Lung (tissue), 12 donors: ENCODE results near the gene CDKAL1. TPM values are rescaled to one million over a fixed set of nuclear protein-coding genes. Genes with fewer than 3 reads are reported as not detected.
A peak's percentile ranks its signal among the peaks of the same experiment; 100 is the strongest.

Experiments used
- ATAC-seq: fragments of 200-7000 bp; cut with Tn5 transposase; one replicate; pipeline ENCODE4 v1.9.1; 2020; ENCODE audit warnings: moderate number of reproducible peaks; ENCODE audit not compliant: insufficient read depth, low FRiP score
- DNase-seq, 3 donors: peaks; one replicate each; pipeline ENCODE4 v3.0.0-alpha.2; 2013 to 2017
- H3K27ac ChIP-seq, 2 donors: one replicate each; pipeline ENCODE4 v1.5.1; 2013; ENCODE audit warnings: mild to moderate bottlenecking in 2 of 2, moderate library complexity in 2 of 2, control low read depth in 1 of 2, inconsistent platforms in 1 of 2, low read depth in 1 of 2, low read length in 1 of 2
- H3K27me3 ChIP-seq, 3 donors: one replicate each; pipeline ENCODE4 v1.5.1; 2013; ENCODE audit warnings: low read length in 2 of 3; ENCODE audit not compliant: control insufficient read depth in 3 of 3, insufficient read depth in 3 of 3
- H3K36me3 ChIP-seq, 4 donors: one replicate each; pipeline ENCODE4 v1.5.1; 2013; ENCODE audit warnings: low read length in 4 of 4, mild to moderate bottlenecking in 1 of 4, moderate library complexity in 1 of 4; ENCODE audit not compliant: control insufficient read depth in 4 of 4, insufficient read depth in 4 of 4
- H3K4me1 ChIP-seq, 5 donors: one replicate each; pipeline ENCODE4 v1.5.1; 2013; ENCODE audit warnings: low read length in 5 of 5, mild to moderate bottlenecking in 2 of 5, moderate library complexity in 1 of 5; ENCODE audit not compliant: control insufficient read depth in 5 of 5, insufficient read depth in 5 of 5
- H3K4me3 ChIP-seq: one replicate; pipeline ENCODE4 v1.5.1; 2013; ENCODE audit warnings: mild to moderate bottlenecking, control low read depth, moderate library complexity
- H3K9ac ChIP-seq, 2 donors: one replicate each; pipeline ENCODE4 v1.5.1; 2013; ENCODE audit warnings: low read length in 2 of 2, control low read depth in 1 of 2; ENCODE audit not compliant: insufficient read depth in 1 of 2
- H3K9me3 ChIP-seq, 4 donors: one replicate each; pipeline ENCODE4 v1.5.1; 2013; ENCODE audit warnings: low read length in 3 of 4, mild to moderate bottlenecking in 1 of 4, moderate library complexity in 1 of 4; ENCODE audit not compliant: control insufficient read depth in 4 of 4, insufficient read depth in 3 of 4
- CTCF ChIP-seq: IDR thresholded peaks from 2 replicates; pipeline ENCODE4 v1.5.1; 2012; ENCODE audit warnings: mild to moderate bottlenecking; ENCODE audit errors: control extremely low read depth, extremely low read depth
- WGBS, 2 donors: extraction: QIAGEN DNeasy Blood & Tissue Kit; methylation state at CpG; one replicate each; pipeline ENCODE4 v1.1.7; 2013; 5-methylcytosine and 5-hydroxymethylcytosine counted together
- polyA plus RNA-seq, 2 donors: library from polyadenylated mRNA; stranded (reverse); fragments of 200-250 nt; gene quantifications; one replicate each; pipeline ENCODE4 v1.2.1, GENCODE V29; 2013
- total RNA-seq, 2 donors: library from RNA; depleted of rRNA in 1 of 2; stranded (reverse); fragments of >200 nt in 1 of 2; gene quantifications; one replicate each; pipeline ENCODE4 v1.2.1, GENCODE V29; 2014 to 2021
- donor health status: control.
- donor health status: control.
- donor health status: Bipolar disorder and iron deficiency.
- donor health status: healthy.
- donor health status: DM: yes; HTN: yes; CAD: no.

CDKAL1 gene
- total and polyA plus RNA-seq, 4 donors = 4.0 to 39.0 (median 10.0) TPM

DNA sequence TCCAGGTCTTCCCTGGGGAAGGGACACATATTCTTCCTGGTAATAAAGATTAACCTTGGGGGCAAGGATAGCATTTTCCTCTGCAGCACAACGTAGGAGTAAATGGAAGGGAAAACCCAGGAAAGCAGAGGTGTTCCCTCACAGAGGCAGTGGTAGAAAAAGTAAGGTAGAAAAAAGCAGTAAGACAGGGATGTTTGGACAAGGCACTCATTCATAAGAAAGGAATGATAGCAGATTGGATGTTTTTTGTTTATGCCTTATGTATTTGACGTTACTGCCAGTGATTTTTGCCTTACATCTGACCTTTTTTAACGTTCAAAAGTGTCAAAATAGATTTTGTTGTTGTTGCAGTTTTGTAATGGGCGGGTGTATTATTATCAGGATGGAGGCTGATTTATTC is 395.0 kb downstream of the CDKAL1 start:
- 81 to 88% methylated on average over 4 of the region's 4 CpGs for WGBS, 2 donors
- DNase-seq (no peak), ATAC-seq (no peak)
- no peak for TF ChIP-seq CTCF
- Histone ChIP-seq H3K4me3 (no peak overlapping the region), H3K27ac (no peak overlapping the region), H3K4me1 (peaks cover 0 to 27% (median 2%) of the 10 kb centered on the region in 5 donors), H3K9me3 (no peaks in the 10 kb centered on the region), H3K9ac (no peak overlapping the region), H3K36me3 (no peaks in the 10 kb centered on the region), H3K27me3 (no peaks in the 10 kb centered on the region)

DNA sequence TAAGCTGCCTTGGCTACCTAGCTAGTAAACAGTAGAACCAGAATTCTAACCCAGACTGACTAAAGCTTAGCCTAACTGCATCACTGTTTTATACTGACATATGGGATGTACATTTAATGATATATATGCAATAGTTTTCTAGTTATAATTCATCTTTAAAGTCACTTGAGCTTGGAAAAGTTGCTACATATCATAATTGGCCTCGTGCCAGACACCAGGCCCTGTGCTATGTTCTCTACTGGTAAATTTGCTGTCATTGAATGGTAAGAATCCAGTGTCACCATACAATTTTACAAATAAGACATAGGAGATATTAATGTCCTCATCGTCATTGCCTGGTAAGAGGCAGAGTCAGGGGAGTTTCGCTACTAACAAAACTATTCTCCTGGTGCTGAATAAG is 396.8 kb downstream of the CDKAL1 start:
- 91 to 94% methylated on average over 3 of the region's 3 CpGs for WGBS, 2 donors
- DNase-seq (peak in 1 of 3 donors; percentile 44), ATAC-seq (no peak)
- H3K27me3 ChIP-seq = no peaks in the 10 kb centered on the region
- peaks cover 0 to 17% (median 2%) of the 10 kb centered on the region in 5 donors for H3K4me1 ChIP-seq
- no peak for TF ChIP-seq CTCF
- H3K9ac ChIP-seq = no peak overlapping the region
- no peak overlapping the region for H3K27ac ChIP-seq
- no peaks in the 10 kb centered on the region for H3K9me3 ChIP-seq
- no peaks in the 10 kb centered on the region for H3K36me3 ChIP-seq
- no peak overlapping the region for H3K4me3 ChIP-seq

- Histone ChIP-seq H3K9ac (no peak overlapping the region), H3K4me3 (no peak overlapping the region), H3K36me3 (no peaks in the 10 kb centered on the region), H3K4me1 (peaks cover 0 to 16% (median 2%) of the 10 kb centered on the region in 5 donors), H3K27ac (no peak overlapping the region), H3K27me3 (no peaks in the 10 kb centered on the region), H3K9me3 (no peaks in the 10 kb centered on the region)
- WGBS, 2 donors = 91 to 97% methylated on average over 6 of the region's 6 CpGs
- TF ChIP-seq CTCF = no peak
- ATAC-seq (no peak), DNase-seq (no peak)
Measured at GRCh38 chr6:20931772-20932171, 397.5 kb downstream of the CDKAL1 start.

DNA sequence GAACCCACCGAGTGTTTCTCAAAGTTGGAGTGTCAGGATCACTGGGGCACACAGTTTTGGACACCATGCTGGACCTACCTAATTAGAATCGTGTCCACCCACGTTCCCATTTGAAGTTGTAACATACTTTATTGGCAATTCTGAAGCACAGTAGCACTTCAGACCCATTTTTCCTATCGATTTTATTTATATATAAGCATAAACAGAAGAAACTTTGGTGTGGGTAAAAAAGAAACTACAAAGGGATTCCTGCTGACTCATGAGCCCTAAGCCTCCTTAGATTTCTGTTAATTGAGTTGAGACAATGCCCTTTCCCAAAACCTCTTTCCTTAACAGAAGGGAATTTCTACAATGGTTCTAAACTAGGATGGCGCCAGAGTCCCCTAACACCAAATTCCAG is 398.0 kb downstream of the CDKAL1 start:
- no peak for TF ChIP-seq CTCF
- no peaks in the 10 kb centered on the region for H3K9me3 ChIP-seq
- H3K27ac ChIP-seq = no peak overlapping the region
- H3K4me3 ChIP-seq = no peak overlapping the region
- H3K36me3 ChIP-seq = no peaks in the 10 kb centered on the region
- no peaks in the 10 kb centered on the region for H3K27me3 ChIP-seq
- H3K9ac ChIP-seq = no peak overlapping the region
- 94 to 95% methylated on average over 5 of the region's 5 CpGs for WGBS, 2 donors
- no peak for DNase-seq
- no peak for ATAC-seq
- peaks cover 0 to 11% (median 2%) of the 10 kb centered on the region in 5 donors for H3K4me1 ChIP-seq
